Stomach (tissue), 4 donors: ENCODE results near the gene ZC3H13.

Experiments
- EP300 ChIP-seq: sonication (generic); formaldehyde crosslinking; IDR thresholded peaks from one replicate; pipeline ENCODE4 v1.6.1; 2017; ENCODE audit warnings: antibody characterized with exemption
- POLR2AphosphoS5 ChIP-seq, 3 donors: sonication (generic); formaldehyde crosslinking; IDR thresholded peaks; one replicate each; pipeline ENCODE4 v1.6.1; 2016; ENCODE audit warnings: antibody characterized with exemption in 3 of 3
- TF ChIP-seq, protein P1 (sequence below), 7 experiments: fragments of 450-650 bp in 4 of 7; fragments of 200-600 bp in 3 of 7; sonication (generic) in 3 of 7; IDR thresholded peaks; one replicate each; pipeline ENCODE4 v1.5.1; 2016 to 2019; ENCODE audit warnings: antibody characterized with exemption in 7 of 7, control low read depth in 2 of 7, mild to moderate bottlenecking in 1 of 7

DNA sequence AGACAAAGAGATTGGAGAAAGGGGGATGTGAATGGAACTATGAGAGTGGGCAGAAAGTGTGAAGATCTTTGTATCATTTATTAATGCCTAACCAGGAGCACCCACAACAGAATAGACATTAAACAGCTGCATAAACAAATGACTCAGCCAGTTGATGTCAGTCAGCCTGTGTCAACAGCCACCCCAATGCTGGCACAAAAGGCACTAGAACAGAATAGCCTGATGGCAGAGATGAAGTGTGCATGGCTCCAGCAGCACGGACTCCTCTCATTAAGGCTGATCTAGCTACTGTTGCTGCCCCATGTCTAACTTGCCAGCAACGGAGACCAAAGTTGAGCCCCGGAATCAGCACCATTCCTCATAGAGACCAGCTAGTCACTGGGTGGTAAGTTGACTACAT, 44.5 kb upstream of the ZC3H13 start:
- TF ChIP-seq POLR2AphosphoS5 (IDR thresholded peaks at IDR 0.05) = no peak
- TF ChIP-seq, protein P1, sequence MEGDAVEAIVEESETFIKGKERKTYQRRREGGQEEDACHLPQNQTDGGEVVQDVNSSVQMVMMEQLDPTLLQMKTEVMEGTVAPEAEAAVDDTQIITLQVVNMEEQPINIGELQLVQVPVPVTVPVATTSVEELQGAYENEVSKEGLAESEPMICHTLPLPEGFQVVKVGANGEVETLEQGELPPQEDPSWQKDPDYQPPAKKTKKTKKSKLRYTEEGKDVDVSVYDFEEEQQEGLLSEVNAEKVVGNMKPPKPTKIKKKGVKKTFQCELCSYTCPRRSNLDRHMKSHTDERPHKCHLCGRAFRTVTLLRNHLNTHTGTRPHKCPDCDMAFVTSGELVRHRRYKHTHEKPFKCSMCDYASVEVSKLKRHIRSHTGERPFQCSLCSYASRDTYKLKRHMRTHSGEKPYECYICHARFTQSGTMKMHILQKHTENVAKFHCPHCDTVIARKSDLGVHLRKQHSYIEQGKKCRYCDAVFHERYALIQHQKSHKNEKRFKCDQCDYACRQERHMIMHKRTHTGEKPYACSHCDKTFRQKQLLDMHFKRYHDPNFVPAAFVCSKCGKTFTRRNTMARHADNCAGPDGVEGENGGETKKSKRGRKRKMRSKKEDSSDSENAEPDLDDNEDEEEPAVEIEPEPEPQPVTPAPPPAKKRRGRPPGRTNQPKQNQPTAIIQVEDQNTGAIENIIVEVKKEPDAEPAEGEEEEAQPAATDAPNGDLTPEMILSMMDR (IDR thresholded peaks at IDR 0.05) = no peak
- TF ChIP-seq EP300 = no peak
